ENCODE measurements around the gene MFSD11. TPM values are rescaled to one million over a fixed set of nuclear protein-coding genes. Genes with fewer than 3 reads are reported as not detected.

Gene MFSD11
- total and polyA plus RNA-seq, 2 of the 8 experiments (the other 6 are each of a cell fraction or from before 2014, with no cell fraction given), result 17.7 to 19.8 TPM

DNA sequence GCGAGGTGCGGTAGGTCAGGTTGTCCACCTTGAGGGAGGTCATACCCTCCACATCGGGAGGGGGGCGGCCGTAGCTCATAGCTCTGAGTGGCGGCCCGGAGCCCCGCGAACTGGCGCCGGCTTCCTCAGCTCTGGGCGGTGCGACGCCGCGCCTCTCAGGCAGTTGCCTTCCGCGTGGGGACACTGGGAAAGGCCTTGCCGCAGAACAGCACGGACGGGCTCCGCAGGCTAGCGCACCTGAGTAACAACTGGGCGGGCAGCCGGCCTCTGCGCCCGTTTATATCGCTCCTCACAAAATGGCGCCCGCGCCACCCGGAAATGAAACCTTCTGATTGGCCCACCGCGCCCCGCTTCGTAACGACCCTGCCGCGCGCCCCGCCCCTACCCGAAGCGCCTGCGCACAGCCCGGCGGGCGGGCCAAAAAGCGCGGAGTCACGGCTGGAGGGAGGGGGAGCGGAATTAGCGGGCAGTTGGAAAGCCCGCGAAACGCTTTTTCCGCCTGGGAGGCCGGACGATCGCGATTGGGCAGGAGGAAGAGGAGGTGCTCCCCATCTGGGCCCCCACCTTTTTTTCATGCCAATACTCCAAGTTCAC lies 740 bp upstream of the MFSD11 start, which contains the start of gene SRSF2 (continued):
- TF ChIP-seq SIX5 (IDR thresholded peaks at IDR 0.05; ENCODE audit: low read depth, low read length), result no peak
- no peak for TF ChIP-seq KDM1A (IDR thresholded peaks at IDR 0.05; ENCODE audit: borderline replicate concordance, low read length)
- no peak for TF ChIP-seq SIRT6 (IDR thresholded peaks at IDR 0.05; ENCODE audit: low read length)
- TF ChIP-seq HDAC6 (IDR thresholded peaks at IDR 0.05; ENCODE audit: low read depth, low read length), result peak; percentile 45
- no peak for TF ChIP-seq RNF2 (IDR thresholded peaks at IDR 0.05; ENCODE audit: borderline replicate concordance, low read depth, low read length, missing control alignments, poor library complexity, severe bottlenecking)
- TF ChIP-seq EP300 (IDR thresholded peaks at IDR 0.05; ENCODE audit: borderline replicate concordance in 1 of 2, low read depth in 2 of 2, low read length in 2 of 2), result peak in 1 of 2 experiments; percentile 85; a peak in 2 of 3 replicates
- peak; percentile 38 for TF ChIP-seq CREB1 (IDR thresholded peaks at IDR 0.05)
- peak; percentile 98 for TF ChIP-seq GTF2F1 (IDR thresholded peaks at IDR 0.05; ENCODE audit: borderline replicate concordance, low read depth, low read length)
- TF ChIP-seq CTBP2 (IDR thresholded peaks at IDR 0.05; ENCODE audit: borderline replicate concordance, insufficient read depth, insufficient read length, low read length), result no peak
- TF ChIP-seq CBX8 (IDR thresholded peaks at IDR 0.05; ENCODE audit: borderline replicate concordance, low read depth, low read length), result no peak
- no peak for TF ChIP-seq RBBP5 (IDR thresholded peaks at IDR 0.05; ENCODE audit: borderline replicate concordance, low read depth, low read length)
- peak; percentile 100 for TF ChIP-seq TAF1 (IDR thresholded peaks at IDR 0.05; ENCODE audit: low read depth, low read length)
- TF ChIP-seq NRF1 (IDR thresholded peaks at IDR 0.05; ENCODE audit: low read depth, low read length), result peak; percentile 73
- peak; percentile 98 for TF ChIP-seq TBP (IDR thresholded peaks at IDR 0.05; ENCODE audit: low read depth, low read length)
- peak; percentile 1; the same call in 1 of the 2 replicates for TF ChIP-seq EGR1 (IDR thresholded peaks at IDR 0.05; ENCODE audit: borderline replicate concordance, low read depth, low read length)
- no peak for TF ChIP-seq KDM4A (IDR thresholded peaks at IDR 0.05; ENCODE audit: low read depth, low read length, severe bottlenecking)
- peak; percentile 75 for TF ChIP-seq SP1 (IDR thresholded peaks at IDR 0.05; ENCODE audit: low read depth, low read length)
- TF ChIP-seq NANOG (IDR thresholded peaks at IDR 0.05; ENCODE audit: insufficient read depth, low read depth, low read length, poor library complexity, severe bottlenecking), result peak; percentile 26
- peak; percentile 94; the same call in 1 of the 2 replicates for TF ChIP-seq MAFK (IDR thresholded peaks at IDR 0.05; ENCODE audit: low read depth, low read length)
- TF ChIP-seq, protein P1, sequence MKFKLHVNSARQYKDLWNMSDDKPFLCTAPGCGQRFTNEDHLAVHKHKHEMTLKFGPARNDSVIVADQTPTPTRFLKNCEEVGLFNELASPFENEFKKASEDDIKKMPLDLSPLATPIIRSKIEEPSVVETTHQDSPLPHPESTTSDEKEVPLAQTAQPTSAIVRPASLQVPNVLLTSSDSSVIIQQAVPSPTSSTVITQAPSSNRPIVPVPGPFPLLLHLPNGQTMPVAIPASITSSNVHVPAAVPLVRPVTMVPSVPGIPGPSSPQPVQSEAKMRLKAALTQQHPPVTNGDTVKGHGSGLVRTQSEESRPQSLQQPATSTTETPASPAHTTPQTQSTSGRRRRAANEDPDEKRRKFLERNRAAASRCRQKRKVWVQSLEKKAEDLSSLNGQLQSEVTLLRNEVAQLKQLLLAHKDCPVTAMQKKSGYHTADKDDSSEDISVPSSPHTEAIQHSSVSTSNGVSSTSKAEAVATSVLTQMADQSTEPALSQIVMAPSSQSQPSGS (IDR thresholded peaks at IDR 0.05; ENCODE audit: low read length), result no peak; the same call in 1 of the 2 replicates
- TF ChIP-seq POLR2A (IDR thresholded peaks at IDR 0.05; ENCODE audit: control extremely low read depth in 1 of 2, low read depth in 2 of 2, low read length in 2 of 2), result peak; percentile 100
- 0 out of 2 replicates have a peak, but pooled peaks have one; percentile 11 for TF ChIP-seq CEBPB (IDR thresholded peaks at IDR 0.05; ENCODE audit: low read depth, low read length)
- TF ChIP-seq E2F6 (IDR thresholded peaks at IDR 0.05), result peak; percentile 56; the same call in 1 of the 2 replicates
